ENCODE results near the gene LRRC8C. TPM values are rescaled to one million over a fixed set of nuclear protein-coding genes. Genes with fewer than 3 reads are reported as not detected.

The LRRC8C gene
- total RNA-seq, 2 donors from 2014 or later = 2.5 to 5.5 TPM

GRCh38 chr1:89641781-89642180 is 8.9 kb downstream of the LRRC8C start:
- Histone ChIP-seq H3K27ac (ENCODE audit: low read depth, low read length) (no peak overlapping the region), H3K4me1 (ENCODE audit: control insufficient read depth, insufficient read depth, low read length) (no peaks in the 10 kb centered on the region), H3K36me3 (ENCODE audit: control insufficient read depth, insufficient read depth, low read length) (no peaks in the 10 kb centered on the region), H3K27me3 (ENCODE audit: control insufficient read depth, insufficient read depth, low read length, poor library complexity, severe bottlenecking) (no peaks in the 10 kb centered on the region), H3K9ac (ENCODE audit: extremely low read depth, low read length, poor library complexity, severe bottlenecking) (no peak overlapping the region), H3K4me3 (ENCODE audit: low read length) (no peak overlapping the region), H3K9me3 (ENCODE audit: control insufficient read depth, low read length) (peaks cover 18% of the 10 kb centered on the region)
- Mint-ChIP-seq H3K4me1 (no peaks in the 10 kb centered on the region), H3K4me3 (no peak overlapping the region), H3K27ac (no peak overlapping the region), H3K9me3 (peaks cover 3% of the 10 kb centered on the region), H3K36me3 (ENCODE audit: low read depth) (no peaks in the 10 kb centered on the region), H3K27me3 (ENCODE audit: insufficient read depth) (peaks cover 6% of the 10 kb centered on the region)
- no peak for TF ChIP-seq CTCF (conservative IDR thresholded peaks at IDR 0.05)
- 96 to 100% methylated on average over 1 to 4 of the region's 4 CpGs for WGBS, 2 experiments (ENCODE audit: insufficient coverage in 1 of 2, insufficient read length in 1 of 2)
- no peak for DNase-seq

- Histone ChIP-seq H3K4me3 (ENCODE audit: low read length) (no peak overlapping the region), H3K9me3 (ENCODE audit: control insufficient read depth, low read length) (peaks cover 22% of the 10 kb centered on the region), H3K27me3 (ENCODE audit: control insufficient read depth, insufficient read depth, low read length, poor library complexity, severe bottlenecking) (no peaks in the 10 kb centered on the region), H3K36me3 (ENCODE audit: control insufficient read depth, insufficient read depth, low read length) (no peaks in the 10 kb centered on the region), H3K9ac (ENCODE audit: extremely low read depth, low read length, poor library complexity, severe bottlenecking) (no peak overlapping the region), H3K4me1 (ENCODE audit: control insufficient read depth, insufficient read depth, low read length) (no peaks in the 10 kb centered on the region), H3K27ac (ENCODE audit: low read depth, low read length) (no peak overlapping the region)
- Mint-ChIP-seq H3K9me3 (peaks cover 3% of the 10 kb centered on the region), H3K4me3 (no peak overlapping the region), H3K27me3 (ENCODE audit: insufficient read depth) (no peaks in the 10 kb centered on the region), H3K4me1 (no peaks in the 10 kb centered on the region), H3K27ac (no peak overlapping the region), H3K36me3 (ENCODE audit: low read depth) (no peaks in the 10 kb centered on the region)
- WGBS, 2 experiments (ENCODE audit: insufficient coverage in 1 of 2, insufficient read length in 1 of 2) = no CpG with 5 or more reads among the region's 2 CpGs
- no peak for TF ChIP-seq CTCF (conservative IDR thresholded peaks at IDR 0.05)
- no peak for DNase-seq
Measured at GRCh38 chr1:89643577-89643976, 10.7 kb downstream of the LRRC8C start.

- TF ChIP-seq CTCF (conservative IDR thresholded peaks at IDR 0.05) = no peak
- WGBS, 2 experiments (ENCODE audit: insufficient coverage in 1 of 2, insufficient read length in 1 of 2) = 50 to 85% methylated on average over 1 to 9 of the region's 9 CpGs
Measured at GRCh38 chr1:89644119-89644814, 11.3 kb downstream of the LRRC8C start.

More at GRCh38 chr1:89644119-89644814, 11.3 kb downstream of the LRRC8C start:
- Mint-ChIP-seq H3K4me3 (no peak overlapping the region), H3K36me3 (ENCODE audit: low read depth) (no peaks in the 10 kb centered on the region), H3K27ac (no peak overlapping the region), H3K9me3 (peaks cover 3% of the 10 kb centered on the region), H3K27me3 (ENCODE audit: insufficient read depth) (no peaks in the 10 kb centered on the region), H3K4me1 (peaks cover under 1% of the 10 kb centered on the region)
- Histone ChIP-seq H3K27me3 (ENCODE audit: control insufficient read depth, insufficient read depth, low read length, poor library complexity, severe bottlenecking) (no peaks in the 10 kb centered on the region), H3K9ac (ENCODE audit: extremely low read depth, low read length, poor library complexity, severe bottlenecking) (no peak overlapping the region), H3K4me1 (ENCODE audit: control insufficient read depth, insufficient read depth, low read length) (peaks cover 3% of the 10 kb centered on the region), H3K27ac (ENCODE audit: low read depth, low read length) (no peak overlapping the region), H3K36me3 (ENCODE audit: control insufficient read depth, insufficient read depth, low read length) (no peaks in the 10 kb centered on the region), H3K4me3 (ENCODE audit: low read length) (no peak overlapping the region), H3K9me3 (ENCODE audit: control insufficient read depth, low read length) (peaks cover 22% of the 10 kb centered on the region)
- DNase-seq = no peak
